Measurements from ENCODE around the gene SYNDIG1L.

- TF ChIP-seq CTCF (IDR thresholded peaks at IDR 0.05) = no peak
- no peak for TF ChIP-seq POLR2A (IDR thresholded peaks at IDR 0.05)
- TF ChIP-seq EP300 (IDR thresholded peaks at IDR 0.05) = no peak
These were observed 43.8 kb downstream of the SYNDIG1L start for GRCh38 chr14:74382231-74382630.

Measured in suprapubic skin (tissue), 3 donors.